GM04503 (cell line): ENCODE measurements around the gene TECPR2.

ENCODE experiments used
- DNase-seq: peaks from one replicate; pipeline ENCODE4 v3.0.0-alpha.2; 2012; ENCODE audit warnings: low read depth

TECPR2 gene

GRCh38 chr14:102464846-102465341 is 102.2 kb downstream of the TECPR2 start:
- DNase-seq, result no peak

- no peak for DNase-seq
Observed at GRCh38 chr14:102469261-102469660, 106.5 kb downstream of the TECPR2 start.

- no peak for DNase-seq
Observed at GRCh38 chr14:102471921-102472790, 109.4 kb downstream of the TECPR2 start.

- DNase-seq, result no peak
Observed at GRCh38 chr14:102472791-102473150, 110.0 kb downstream of the TECPR2 start.

- DNase-seq, result no peak
Observed at GRCh38 chr14:102473559-102473958, 110.8 kb downstream of the TECPR2 start.

- peak; percentile 33 for DNase-seq
Observed at GRCh38 chr14:102474934-102475333, 112.2 kb downstream of the TECPR2 start.

GRCh38 chr14:102479107-102479506 is 116.4 kb downstream of the TECPR2 start:
- DNase-seq, result no peak

- DNase-seq, result no peak
Observed at GRCh38 chr14:102479777-102480176, 117.0 kb downstream of the TECPR2 start.

- DNase-seq, result no peak
Observed at GRCh38 chr14:102481371-102481770, 118.6 kb downstream of the TECPR2 start.

- no peak for DNase-seq
Observed at GRCh38 chr14:102481791-102482238, 119.1 kb downstream of the TECPR2 start.

- DNase-seq, result no peak
Observed at GRCh38 chr14:102484316-102484715, 121.6 kb downstream of the TECPR2 start.

GRCh38 chr14:102485693-102486512 is 123.2 kb downstream of the TECPR2 start:
- no peak for DNase-seq

GRCh38 chr14:102486513-102487203 is 123.9 kb downstream of the TECPR2 start:
- DNase-seq, result no peak

GRCh38 chr14:102487204-102487577 is 124.5 kb downstream of the TECPR2 start:
- no peak for DNase-seq

GRCh38 chr14:102490456-102490855 is 127.7 kb downstream of the TECPR2 start:
- no peak for DNase-seq

- DNase-seq, result no peak
Observed at GRCh38 chr14:102491366-102491765, 128.6 kb downstream of the TECPR2 start.

GRCh38 chr14:102491786-102492530 is 129.2 kb downstream of the TECPR2 start:
- DNase-seq, result no peak

- no peak for DNase-seq
Observed at GRCh38 chr14:102492531-102492910, 129.8 kb downstream of the TECPR2 start.

- no peak for DNase-seq
Observed at GRCh38 chr14:102493096-102493495, 130.4 kb downstream of the TECPR2 start.

- no peak for DNase-seq
Observed at GRCh38 chr14:102493585-102493984, 130.8 kb downstream of the TECPR2 start.

- DNase-seq, result no peak
Observed at GRCh38 chr14:102495491-102496330, 133.0 kb downstream of the TECPR2 start.
